DND-41 (cell line): ENCODE data around the gene NRP1.

Source experiments
- ATAC-seq: fragments of 200-7000 bp; cut with Tn5 transposase; 3 replicates; pipeline ENCODE4 v1.9.1; 2021; ENCODE audit warnings: low read depth; ENCODE audit not compliant: insufficient read depth
- DNase-seq: peaks from one replicate; pipeline ENCODE4 v3.0.0-alpha.2; 2020
- H2AFZ ChIP-seq: 2 replicates; pipeline ENCODE4 v1.6.0; 2012; ENCODE audit warnings: low read depth, low read length
- H3K27ac ChIP-seq: 2 replicates; pipeline ENCODE4 v1.5.1; 2012; ENCODE audit warnings: low read length, inconsistent platforms
- H3K27me3 ChIP-seq: fragments of 200-600 bp; sonication (generic); 2 replicates; pipeline ENCODE4 v1.6.0; 2012; ENCODE audit warnings: low read length, mild to moderate bottlenecking, inconsistent platforms; ENCODE audit not compliant: insufficient read depth, poor library complexity
- H3K36me3 ChIP-seq: 2 replicates; pipeline ENCODE4 v1.5.1; 2012; ENCODE audit warnings: low read length, inconsistent platforms; ENCODE audit not compliant: insufficient read depth
- H3K4me1 ChIP-seq: 2 replicates; pipeline ENCODE4 v1.5.1; 2012; ENCODE audit warnings: mild to moderate bottlenecking, low read length; ENCODE audit not compliant: insufficient read depth
- H3K4me2 ChIP-seq: 2 replicates; pipeline ENCODE4 v1.6.0; 2012; ENCODE audit warnings: mild to moderate bottlenecking, moderate library complexity, low read length, inconsistent platforms; ENCODE audit not compliant: insufficient read depth
- H3K4me3 ChIP-seq, 2 experiments: fragments of 200-600 bp in 1 of 2; shearing (Covaris generic) in 1 of 2; 2 replicates each; pipeline ENCODE4 v1.5.1; 2012 to 2016; ENCODE audit warnings: inconsistent platforms in 2 of 2, low read length in 2 of 2, mild to moderate bottlenecking in 2 of 2, low read depth in 1 of 2, moderate library complexity in 1 of 2
- H3K79me2 ChIP-seq: 2 replicates; pipeline ENCODE4 v1.6.0; 2012; ENCODE audit warnings: low read length, inconsistent platforms; ENCODE audit not compliant: insufficient read depth
- H3K9ac ChIP-seq: 2 replicates; pipeline ENCODE4 v1.6.0; 2012; ENCODE audit warnings: low read depth, mild to moderate bottlenecking, inconsistent platforms, low read length, moderate library complexity
- H3K9me3 ChIP-seq: 2 replicates; pipeline ENCODE4 v1.5.1; 2012; ENCODE audit warnings: low read length, moderate library complexity, mild to moderate bottlenecking, inconsistent platforms; ENCODE audit not compliant: insufficient read depth, severe bottlenecking
- H4K20me1 ChIP-seq: 2 replicates; pipeline ENCODE4 v1.6.0; 2012; ENCODE audit warnings: low read length; ENCODE audit not compliant: insufficient read depth
- CTCF ChIP-seq: IDR thresholded peaks from 2 replicates; pipeline ENCODE4 v1.5.1; 2012; ENCODE audit warnings: borderline replicate concordance, low read length, moderate library complexity, mild to moderate bottlenecking; ENCODE audit not compliant: poor library complexity, severe bottlenecking; ENCODE audit errors: extremely low read depth
- EZH2 ChIP-seq: IDR thresholded peaks from 3 replicates; pipeline ENCODE4 v1.6.1; 2012; ENCODE audit warnings: borderline replicate concordance, low read depth, mild to moderate bottlenecking, moderate library complexity, low read length, inconsistent platforms; ENCODE audit not compliant: severe bottlenecking

Gene NRP1

GRCh38 chr10:33146189-33147012 is 188.1 kb downstream of the NRP1 start:
- Histone ChIP-seq H3K9ac (no peak overlapping the region), H3K36me3 (no peaks in the 10 kb centered on the region), H3K9me3 (peaks cover 4% of the 10 kb centered on the region), H4K20me1 (no peaks in the 10 kb centered on the region), H2AFZ (no peak overlapping the region), H3K27me3 (no peaks in the 10 kb centered on the region), H3K4me2 (no peak overlapping the region), H3K4me3 (no peak overlapping the region), H3K79me2 (no peaks in the 10 kb centered on the region), H3K27ac (no peak overlapping the region), H3K4me1 (peaks cover 8% of the 10 kb centered on the region)
- DNase-seq (no peak), ATAC-seq (no peak)
- no peak for TF ChIP-seq CTCF
- no peak for TF ChIP-seq EZH2

DNA sequence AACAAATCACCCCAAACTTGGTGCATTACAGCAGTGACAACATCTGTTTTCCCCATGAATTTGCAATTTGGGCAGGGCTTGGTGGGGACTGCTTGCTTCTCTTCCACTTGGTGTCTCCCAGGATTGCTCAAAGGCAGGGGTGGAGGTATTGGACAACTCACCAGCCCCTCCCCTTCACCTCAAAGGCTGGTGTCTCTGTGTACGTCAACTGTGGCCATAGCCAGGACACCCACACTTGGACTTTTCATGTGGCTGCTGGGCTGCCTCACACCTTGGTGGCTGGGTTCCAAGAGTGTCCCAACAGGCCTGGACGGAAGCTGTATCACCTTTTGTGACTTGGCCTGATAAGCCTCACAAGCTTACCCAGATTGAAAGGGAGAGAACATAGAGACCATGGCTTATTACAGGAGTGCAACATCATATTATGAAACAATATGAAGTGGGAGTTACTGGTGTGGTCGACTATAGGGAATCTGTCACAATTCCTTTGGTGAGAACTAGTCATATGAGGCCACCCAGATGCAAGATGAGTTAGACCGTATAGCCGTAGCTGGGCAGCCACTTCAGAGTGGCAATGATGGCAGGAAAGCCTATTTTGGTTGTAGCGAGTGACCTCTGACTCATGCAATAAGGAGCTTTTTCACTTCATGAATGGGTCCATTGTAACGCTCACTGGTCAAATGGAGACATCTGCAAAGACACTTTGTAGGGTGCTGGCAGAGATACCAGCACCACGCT is 188.8 kb downstream of the NRP1 start:
- ATAC-seq = no peak
- Histone ChIP-seq H3K27me3 (no peaks in the 10 kb centered on the region), H2AFZ (no peak overlapping the region), H3K4me1 (peaks cover 2% of the 10 kb centered on the region), H3K4me2 (no peak overlapping the region), H3K9ac (no peak overlapping the region), H3K79me2 (no peaks in the 10 kb centered on the region), H3K4me3 (no peak overlapping the region), H3K9me3 (peaks cover 4% of the 10 kb centered on the region), H3K36me3 (no peaks in the 10 kb centered on the region), H3K27ac (no peak overlapping the region), H4K20me1 (no peaks in the 10 kb centered on the region)
- no peak for DNase-seq
- TF ChIP-seq EZH2 (no peak), CTCF (no peak)

DNA sequence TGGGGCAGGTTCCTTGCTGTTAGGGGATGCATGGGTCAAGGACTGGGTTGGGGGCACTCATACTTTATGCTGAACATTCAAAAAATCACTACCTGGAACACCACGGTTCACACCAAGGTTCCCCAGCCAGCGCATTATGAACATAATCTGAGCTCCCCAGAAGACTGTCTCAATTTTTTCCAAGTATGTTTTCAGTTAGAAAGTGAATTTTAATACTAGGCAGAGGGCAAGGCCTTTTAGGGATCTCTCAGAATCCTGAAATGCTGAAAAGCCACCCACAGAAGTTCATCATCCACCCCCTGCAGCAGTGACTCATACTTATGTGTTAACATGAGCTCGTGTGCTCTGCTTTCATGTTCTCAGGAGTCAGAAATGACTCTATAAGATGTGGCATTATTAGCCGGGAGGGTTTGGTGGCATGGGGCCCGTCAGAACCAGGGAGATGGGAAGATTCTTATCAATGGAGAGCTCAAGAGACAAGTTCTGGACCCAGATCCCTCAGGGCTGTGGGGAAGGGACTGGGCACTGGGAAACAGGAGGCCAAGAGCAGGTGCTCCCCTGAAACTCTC is 191.2 kb downstream of the NRP1 start:
- Histone ChIP-seq H2AFZ (no peak overlapping the region), H3K27me3 (no peaks in the 10 kb centered on the region), H3K4me3 (no peak overlapping the region), H3K27ac (no peak overlapping the region), H4K20me1 (no peaks in the 10 kb centered on the region), H3K36me3 (no peaks in the 10 kb centered on the region), H3K9ac (no peak overlapping the region), H3K79me2 (no peaks in the 10 kb centered on the region), H3K4me2 (no peak overlapping the region), H3K4me1 (peaks cover 19% of the 10 kb centered on the region), H3K9me3 (peaks cover 3% of the 10 kb centered on the region)
- ATAC-seq = peak; percentile 28; the same call in 1 of the 3 replicates
- DNase-seq = no peak
- TF ChIP-seq CTCF (no peak), EZH2 (no peak)
